ENCODE results near the gene BRD1.
"Not testable (repeated sequence)": the region's sequence is repeated elsewhere in the genome, so short reads cannot be mapped to it uniquely, and the experiment has no call there.

The BRD1 gene

GRCh38 chr22:49852898-49853894 is 25.5 kb upstream of the BRD1 start, which contains the start of gene ZBED4:
TSS of gene ZBED4 (plus strand) at chr22:49853844. CDS start at chr22:49883663, 29,819 bp downstream.
- peak; percentile 100 for DNase-seq (ENCODE audit: low read depth)

GRCh38 chr22:49852568-49852897 is 24.9 kb upstream of the BRD1 start:
- not testable (repeated sequence) for DNase-seq (ENCODE audit: low read depth)

- no peak for DNase-seq (ENCODE audit: low read depth)
Observed at GRCh38 chr22:49850959-49851802, 23.5 kb upstream of the BRD1 start.

- no peak for DNase-seq (ENCODE audit: low read depth)
Observed at GRCh38 chr22:49850021-49850911, 22.6 kb upstream of the BRD1 start.

GRCh38 chr22:49849161-49850020 is 21.7 kb upstream of the BRD1 start:
- no peak for DNase-seq (ENCODE audit: low read depth)

GRCh38 chr22:49848690-49849160 is 21.1 kb upstream of the BRD1 start:
- no peak for DNase-seq (ENCODE audit: low read depth)

GRCh38 chr22:49847751-49848689 is 20.3 kb upstream of the BRD1 start:
- DNase-seq (ENCODE audit: low read depth) = no peak

- no peak for DNase-seq (ENCODE audit: low read depth)
Observed at GRCh38 chr22:49845666-49846459, 18.2 kb upstream of the BRD1 start.

- no peak for DNase-seq (ENCODE audit: low read depth)
Observed at GRCh38 chr22:49845241-49845640, 17.6 kb upstream of the BRD1 start.

GRCh38 chr22:49838771-49839717 is 11.4 kb upstream of the BRD1 start:
- DNase-seq (ENCODE audit: low read depth) = peak; percentile 78

- DNase-seq (ENCODE audit: low read depth) = no peak
Observed at GRCh38 chr22:49833340-49834007, 5.8 kb upstream of the BRD1 start.

- DNase-seq (ENCODE audit: low read depth) = no peak
Observed at GRCh38 chr22:49829044-49829853, 1.6 kb upstream of the BRD1 start.

GRCh38 chr22:49828599-49828965 is 909 bp upstream of the BRD1 start:
- no peak for DNase-seq (ENCODE audit: low read depth)

GRCh38 chr22:49827271-49827852 is 311 bp downstream of the BRD1 start:
- DNase-seq (ENCODE audit: low read depth) = no peak

- DNase-seq (ENCODE audit: low read depth) = no peak
Observed at GRCh38 chr22:49826603-49827270, 936 bp downstream of the BRD1 start.
